HG03159 (cell line): Measurements from ENCODE around the gene RNF157.

Source experiments
- ATAC-seq: cut with Tn5 transposase; IDR thresholded peaks from one replicate; pipeline ENCODE4 v1.9.1; 2021; ENCODE audit warnings: mild to moderate bottlenecking, moderate library complexity; ENCODE audit not compliant: unreplicated experiment

RNF157 gene

GRCh38 chr17:76145231-76146052 lies 94.9 kb downstream of the RNF157 start:
- no peak for ATAC-seq

- ATAC-seq = no peak
Measured at GRCh38 chr17:76142585-76143041, 97.7 kb downstream of the RNF157 start.

- ATAC-seq = no peak
Measured at GRCh38 chr17:76142039-76142584, 98.2 kb downstream of the RNF157 start.

- ATAC-seq = peak; percentile 78
Measured at GRCh38 chr17:76141212-76142038, 98.9 kb downstream of the RNF157 start, which contains the start of gene FOXJ1. Gene FOXJ1, minus strand, starts transcription at chr17:76141245. Its CDS starts 850 bp downstream, at chr17:76140395.

GRCh38 chr17:76140661-76141211 lies 99.6 kb downstream of the RNF157 start:
- no peak for ATAC-seq

GRCh38 chr17:76139801-76140660 lies 100.3 kb downstream of the RNF157 start:
- no peak for ATAC-seq

GRCh38 chr17:76138896-76139752 lies 101.2 kb downstream of the RNF157 start:
- ATAC-seq = no peak

GRCh38 chr17:76138234-76138895 lies 101.9 kb downstream of the RNF157 start:
- no peak for ATAC-seq

GRCh38 chr17:76137351-76138233 lies 102.7 kb downstream of the RNF157 start:
- no peak for ATAC-seq

GRCh38 chr17:76137001-76137350 lies 103.3 kb downstream of the RNF157 start:
- no peak for ATAC-seq

GRCh38 chr17:76136276-76137000 lies 103.9 kb downstream of the RNF157 start:
- no peak for ATAC-seq

GRCh38 chr17:76135810-76136188 lies 104.5 kb downstream of the RNF157 start:
- ATAC-seq = no peak

- no peak for ATAC-seq
Measured at GRCh38 chr17:76134911-76135809, 105.1 kb downstream of the RNF157 start.

- ATAC-seq = no peak
Measured at GRCh38 chr17:76132574-76133338, 107.5 kb downstream of the RNF157 start.
